OCI-LY7 (cell line): Measurements from ENCODE around the gene DIPK1C. TPM values are rescaled to one million over a fixed set of nuclear protein-coding genes. Genes with fewer than 3 reads are reported as not detected.

Experiments used
- BruUV-seq: library from RNA; stranded (reverse); fragments of 400-500 nt; replicated peaks from 2 replicates; lab custom pipeline; 2021; lab: Mats Ljungman, UMichigan
- CTCF ChIA-PET: fragments of 300-600 bp; sonication (Branson Sonifier 250); formaldehyde crosslinking; loops from one replicate; lab custom pipeline; 2022; ENCODE audit warnings: antibody characterized with exemption; ENCODE audit not compliant: unreplicated experiment; lab: Charles Lee
- POLR2A ChIA-PET: fragments of 300-600 bp; sonication (Branson Sonifier 250); formaldehyde crosslinking; loops from one replicate; lab custom pipeline; 2022; ENCODE audit warnings: antibody characterized with exemption; lab: Charles Lee
- DNase-seq: peaks from one replicate; pipeline ENCODE4 v3.0.0-alpha.2; 2015; ENCODE audit warnings: low spot score
- H2AFZ ChIP-seq: fragments of 200-600 bp; sonication (generic), shearing (Covaris generic); 2 replicates; pipeline ENCODE4 v1.6.1; 2014; ENCODE audit warnings: mild to moderate bottlenecking, antibody characterized with exemption, low read length, moderate library complexity
- H3K27ac ChIP-seq: fragments of 200-600 bp; sonication (generic); 2 replicates; pipeline ENCODE4 v1.5.1; 2014; ENCODE audit warnings: mixed run types, low read depth, mild to moderate bottlenecking, moderate library complexity, low read length, inconsistent platforms; ENCODE audit not compliant: poor library complexity, severe bottlenecking
- H3K36me3 ChIP-seq: fragments of 200-600 bp; sonication (generic); 2 replicates; pipeline ENCODE4 v1.6.1; 2014; ENCODE audit warnings: mild to moderate bottlenecking, antibody characterized with exemption, low read length, moderate library complexity, mixed read lengths; ENCODE audit not compliant: insufficient read depth
- H3K4me1 ChIP-seq: fragments of 200-600 bp; sonication (generic); 2 replicates; pipeline ENCODE4 v1.5.1; 2014; ENCODE audit warnings: mild to moderate bottlenecking, low read length; ENCODE audit not compliant: insufficient read depth, poor library complexity, severe bottlenecking
- H3K4me2 ChIP-seq: fragments of 200-600 bp; sonication (generic); 2 replicates; pipeline ENCODE4 v1.6.1; 2014; ENCODE audit warnings: mild to moderate bottlenecking, low read length
- H3K4me3 ChIP-seq: fragments of 200-600 bp; sonication (generic); 2 replicates; pipeline ENCODE4 v1.5.1; 2014; ENCODE audit warnings: mild to moderate bottlenecking, low read depth, low read length; ENCODE audit not compliant: poor library complexity, severe bottlenecking
- H3K79me2 ChIP-seq: fragments of 200-600 bp; sonication (generic); 2 replicates; pipeline ENCODE4 v1.6.1; 2016; ENCODE audit warnings: low read depth, mild to moderate bottlenecking, low read length, moderate library complexity, mixed read lengths; ENCODE audit not compliant: insufficient read depth
- H3K9me2 ChIP-seq: fragments of 200-600 bp; sonication (generic); 2 replicates; pipeline ENCODE4 v1.6.1; 2016; ENCODE audit warnings: mild to moderate bottlenecking, low read length, mixed read lengths; ENCODE audit not compliant: insufficient read depth
- H3K9me3 ChIP-seq: fragments of 200-600 bp; sonication (generic); 2 replicates; pipeline ENCODE4 v1.6.1; 2014; ENCODE audit warnings: mild to moderate bottlenecking, mixed run types, low read length, mixed read lengths
- H4K20me1 ChIP-seq: fragments of 200-600 bp; sonication (generic); 2 replicates; pipeline ENCODE4 v1.6.1; 2014; ENCODE audit warnings: mild to moderate bottlenecking, antibody characterized with exemption, low read length, moderate library complexity, mixed read lengths; ENCODE audit not compliant: insufficient read depth
- CTCF ChIP-seq: fragments of 200-600 bp; sonication (generic); conservative IDR thresholded peaks from 2 replicates; pipeline ENCODE4 v1.5.1; 2014; ENCODE audit warnings: mild to moderate bottlenecking, antibody characterized with exemption, low read length, moderate library complexity, mixed read lengths
- EZH2phosphoT487 ChIP-seq: fragments of 200-600 bp; sonication (generic); IDR thresholded peaks from 2 replicates; pipeline ENCODE4 v1.6.1; 2018; ENCODE audit warnings: low read depth, borderline replicate concordance, mild to moderate bottlenecking, mixed run types, antibody characterized with exemption, low read length, moderate library complexity, mixed read lengths
- intact Hi-C: fragments of 100-400 bp; cut with micrococcal nuclease; formaldehyde crosslinking; loops from one replicate; pipeline ENCODE4 v1.10.0; 2022; ENCODE audit not compliant: unreplicated experiment
- total RNA-seq, 2 experiments: library from RNA; depleted of rRNA in 1 of 2; stranded (reverse); fragments of >200 nt in 1 of 2; shearing (Covaris generic) in 1 of 2; gene quantifications; 2 replicates each; pipeline ENCODE4 v1.2.3, GENCODE V29; 2014 to 2022

Gene DIPK1C
- total RNA-seq, 2 experiments from 2014 or later, result not detected

- H3K9me2 ChIP-seq, result no peaks in the 10 kb centered on the region
- CTCF ChIA-PET, result no interaction called here
- no peak overlapping the region for H3K4me2 ChIP-seq
- no peak overlapping the region for H3K27ac ChIP-seq
- H3K4me1 ChIP-seq, result no peaks in the 10 kb centered on the region
- H3K36me3 ChIP-seq, result no peaks in the 10 kb centered on the region
- no peak for DNase-seq
- POLR2A ChIA-PET, result no interaction called here
- no peaks in the 10 kb centered on the region for H3K79me2 ChIP-seq
- H3K9me3 ChIP-seq, result no peaks in the 10 kb centered on the region
- H2AFZ ChIP-seq, result no peak overlapping the region
- no TSS peak for BruUV-seq
- no peaks in the 10 kb centered on the region for H4K20me1 ChIP-seq
- TF ChIP-seq EZH2phosphoT487 (no peak), CTCF (no peak)
- intact Hi-C loops, result loop anchor here (5.0 kb wide), 1 partner anchor 137 kb away; no protein-coding TSS in a partner anchor
- no peak overlapping the region for H3K4me3 ChIP-seq
Observed at GRCh38 chr18:74489676-74490075, 32.6 kb upstream of the DIPK1C start.

GRCh38 chr18:74488864-74489263 is 31.8 kb upstream of the DIPK1C start:
- ChIA-PET POLR2A (no interaction called here), CTCF (no interaction called here)
- no peaks in the 10 kb centered on the region for H3K9me3 ChIP-seq
- no peaks in the 10 kb centered on the region for H4K20me1 ChIP-seq
- intact Hi-C loops, result no loop called here
- no peak overlapping the region for H3K27ac ChIP-seq
- H3K79me2 ChIP-seq, result no peaks in the 10 kb centered on the region
- no peaks in the 10 kb centered on the region for H3K36me3 ChIP-seq
- H2AFZ ChIP-seq, result no peak overlapping the region
- TF ChIP-seq CTCF (no peak), EZH2phosphoT487 (no peak)
- DNase-seq, result no peak
- H3K4me2 ChIP-seq, result no peak overlapping the region
- no TSS peak for BruUV-seq
- H3K9me2 ChIP-seq, result no peaks in the 10 kb centered on the region
- H3K4me3 ChIP-seq, result no peak overlapping the region
- H3K4me1 ChIP-seq, result no peaks in the 10 kb centered on the region

- H4K20me1 ChIP-seq, result no peaks in the 10 kb centered on the region
- H3K79me2 ChIP-seq, result no peaks in the 10 kb centered on the region
- no peak overlapping the region for H2AFZ ChIP-seq
- no peaks in the 10 kb centered on the region for H3K36me3 ChIP-seq
- no peak overlapping the region for H3K4me3 ChIP-seq
- POLR2A ChIA-PET, result interaction anchor here (0.8 kb wide), 1 partner anchor 322 kb away, joined by 4 read pairs; no protein-coding TSS in a partner anchor
- no peaks in the 10 kb centered on the region for H3K9me3 ChIP-seq
- no peaks in the 10 kb centered on the region for H3K4me1 ChIP-seq
- TF ChIP-seq EZH2phosphoT487 (no peak), CTCF (no peak)
- no peaks in the 10 kb centered on the region for H3K9me2 ChIP-seq
- DNase-seq, result no peak
- no peak overlapping the region for H3K27ac ChIP-seq
- intact Hi-C loops, result no loop called here
- no peak overlapping the region for H3K4me2 ChIP-seq
- BruUV-seq, result no TSS peak
- CTCF ChIA-PET, result no interaction called here
Observed at GRCh38 chr18:74488354-74488753, 31.2 kb upstream of the DIPK1C start.
